IPS-18c (cell line): ENCODE data around the gene CRLF1.

Source experiments
- H3K4me3 ChIP-seq: 2 replicates; pipeline ENCODE4 v1.7.0; 2013; ENCODE audit warnings: low read depth, mild to moderate bottlenecking, low read length, moderate library complexity; ENCODE audit not compliant: insufficient read depth
- H3K9me3 ChIP-seq: one replicate; pipeline ENCODE4 v1.6.1; 2013; ENCODE audit warnings: mild to moderate bottlenecking, low read length, moderate library complexity; ENCODE audit not compliant: control insufficient read depth, insufficient read depth

CRLF1 gene, protein sequence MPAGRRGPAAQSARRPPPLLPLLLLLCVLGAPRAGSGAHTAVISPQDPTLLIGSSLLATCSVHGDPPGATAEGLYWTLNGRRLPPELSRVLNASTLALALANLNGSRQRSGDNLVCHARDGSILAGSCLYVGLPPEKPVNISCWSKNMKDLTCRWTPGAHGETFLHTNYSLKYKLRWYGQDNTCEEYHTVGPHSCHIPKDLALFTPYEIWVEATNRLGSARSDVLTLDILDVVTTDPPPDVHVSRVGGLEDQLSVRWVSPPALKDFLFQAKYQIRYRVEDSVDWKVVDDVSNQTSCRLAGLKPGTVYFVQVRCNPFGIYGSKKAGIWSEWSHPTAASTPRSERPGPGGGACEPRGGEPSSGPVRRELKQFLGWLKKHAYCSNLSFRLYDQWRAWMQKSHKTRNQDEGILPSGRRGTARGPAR

DNA sequence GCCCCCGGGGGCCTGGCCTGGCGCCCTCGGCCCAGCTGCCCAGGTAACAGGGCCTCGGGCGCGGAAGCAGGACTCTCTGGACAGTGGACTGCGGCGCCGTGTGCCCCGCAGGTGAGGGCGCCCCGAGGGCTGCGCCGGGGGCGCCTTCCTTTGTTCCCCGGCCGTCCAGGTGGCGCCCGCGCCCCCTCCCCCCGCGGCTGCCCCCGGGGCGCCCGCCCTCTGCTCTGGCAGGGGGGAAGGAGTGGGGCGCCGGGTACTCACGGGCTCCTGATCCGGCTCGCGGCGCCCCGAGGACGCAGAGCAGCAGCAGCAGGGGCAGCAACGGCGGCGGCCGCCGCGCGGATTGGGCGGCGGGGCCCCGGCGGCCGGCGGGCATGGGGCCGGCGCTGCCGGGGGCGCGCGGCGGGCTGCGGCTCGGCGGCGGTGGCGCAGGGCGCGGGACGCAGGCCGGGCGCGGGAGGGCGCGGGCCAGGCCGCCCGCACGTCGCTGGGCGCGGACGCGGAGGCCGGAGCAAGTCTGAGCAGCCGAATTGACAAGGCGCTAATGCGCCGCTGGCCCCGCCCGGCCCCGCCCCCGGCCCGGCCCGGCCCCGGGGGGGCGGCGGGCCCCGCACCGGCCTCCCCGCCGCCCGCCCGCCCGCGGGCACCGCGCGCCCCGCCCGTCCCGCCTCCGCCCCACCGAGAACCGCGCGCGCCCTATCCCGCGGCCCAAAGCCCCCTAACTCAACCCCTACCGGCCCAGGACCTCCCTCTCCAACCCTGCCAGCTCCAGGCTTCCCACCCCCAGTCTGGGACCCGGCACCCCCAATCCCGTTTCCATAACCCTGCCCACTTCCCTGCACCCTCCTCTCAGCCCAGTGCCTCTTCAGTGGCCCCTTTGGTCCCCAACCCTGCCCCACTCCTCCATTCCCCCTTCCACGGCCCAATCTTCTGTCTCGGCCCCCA, at the start of gene CRLF1:
TSS of gene CRLF1 (minus strand) at position 519 of the 945 bp plus-strand sequence. CDS start at position 376, 143 bp downstream.
- peak within 1 kb of the TSS; percentile 20; the same call in 1 of the 2 replicates for H3K4me3 ChIP-seq
- peaks cover 2% of the 10 kb centered on the region for H3K9me3 ChIP-seq

DNA sequence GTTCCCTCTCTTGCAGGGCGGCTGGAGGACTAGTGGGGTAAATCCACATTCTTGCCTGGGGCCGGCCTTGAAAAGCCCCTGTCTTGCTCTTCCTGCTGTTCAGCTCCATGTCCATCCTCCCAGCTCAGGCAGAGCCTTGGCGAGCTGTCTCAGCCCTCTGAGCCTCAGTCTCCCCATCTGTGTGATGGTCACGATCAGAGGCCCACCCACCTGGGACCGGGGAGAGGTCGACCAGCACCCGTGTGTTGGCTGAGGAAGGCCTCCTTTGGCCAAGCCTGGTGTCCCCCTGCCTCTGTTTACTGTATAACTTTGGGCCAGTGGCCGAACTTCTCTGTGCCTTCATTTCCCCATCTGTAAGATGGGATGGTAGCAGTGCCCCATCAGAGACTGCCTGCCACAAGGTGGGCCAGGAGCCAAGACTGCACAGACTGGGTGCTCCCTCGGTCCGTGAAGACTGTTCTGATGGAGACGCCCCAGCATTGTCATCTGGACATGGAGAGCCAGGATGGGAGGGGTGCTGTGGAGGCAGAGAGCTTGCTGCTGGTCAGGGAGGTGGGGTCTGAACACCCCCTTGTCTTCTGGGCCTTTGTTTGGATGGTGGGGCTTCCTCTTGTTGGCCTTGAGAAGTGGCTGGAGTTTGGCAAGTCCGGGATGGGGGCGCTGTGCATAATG, 48.7 kb upstream of the CRLF1 start:
- Histone ChIP-seq H3K4me3 (no peak overlapping the region), H3K9me3 (no peaks in the 10 kb centered on the region)

DNA sequence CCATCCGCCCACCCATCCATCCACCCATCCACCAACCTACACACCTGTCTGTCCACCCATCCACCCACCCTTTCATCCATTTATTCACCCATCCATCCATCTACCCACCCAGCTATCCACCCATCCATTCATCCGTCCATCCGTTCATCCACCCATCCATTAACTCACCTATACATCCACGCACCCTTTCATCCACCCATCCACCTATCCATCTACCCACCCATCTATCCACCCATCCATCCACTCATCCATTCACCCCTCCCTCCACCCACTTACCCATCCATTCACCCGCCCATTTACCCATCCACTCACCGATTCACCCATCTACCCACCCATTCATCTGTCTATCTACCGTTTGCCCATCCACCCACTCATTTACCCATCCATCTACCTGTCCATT, 47.9 kb upstream of the CRLF1 start:
- Histone ChIP-seq H3K9me3 (no peaks in the 10 kb centered on the region), H3K4me3 (no peak overlapping the region)

DNA sequence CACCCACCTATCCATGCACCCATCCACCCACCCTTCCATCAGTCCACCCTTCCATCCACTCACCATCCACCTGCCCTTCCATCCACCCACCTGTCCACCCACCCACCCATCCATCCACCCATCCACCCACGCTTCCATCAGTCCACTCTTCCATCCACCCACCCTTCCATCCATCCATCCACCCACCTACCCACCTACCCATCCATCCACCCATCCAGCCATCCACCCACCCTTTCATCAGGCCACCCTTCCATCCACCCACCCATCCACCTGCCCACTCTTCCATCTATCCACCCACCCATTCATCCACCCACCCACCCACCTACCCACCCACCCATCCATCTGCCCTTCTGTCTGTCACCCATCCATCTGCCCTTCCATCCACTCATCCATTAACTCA, 47.3 kb upstream of the CRLF1 start:
- H3K9me3 ChIP-seq, result no peaks in the 10 kb centered on the region
- H3K4me3 ChIP-seq, result no peak overlapping the region

DNA sequence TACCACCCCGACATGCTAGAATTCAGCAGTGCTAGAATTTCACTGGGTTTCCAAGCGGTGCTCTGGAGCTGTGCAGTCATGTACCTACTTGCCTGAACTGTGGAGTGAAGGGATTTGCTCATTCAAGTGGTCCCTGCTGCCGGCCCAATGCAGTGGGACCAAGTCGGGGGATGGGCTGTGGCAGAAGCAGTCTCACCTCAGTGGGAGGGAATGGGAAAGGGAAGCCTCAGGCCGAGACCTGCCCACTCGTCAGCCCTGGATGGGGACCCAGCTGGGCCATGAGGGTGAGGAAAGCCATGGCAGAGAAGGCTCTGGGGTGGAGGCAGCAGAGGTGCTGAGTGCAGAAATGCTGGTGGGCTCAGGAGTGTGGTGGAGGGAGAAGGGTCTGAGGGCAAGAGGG, 45.1 kb upstream of the CRLF1 start:
- Histone ChIP-seq H3K4me3 (no peak overlapping the region), H3K9me3 (no peaks in the 10 kb centered on the region)

DNA sequence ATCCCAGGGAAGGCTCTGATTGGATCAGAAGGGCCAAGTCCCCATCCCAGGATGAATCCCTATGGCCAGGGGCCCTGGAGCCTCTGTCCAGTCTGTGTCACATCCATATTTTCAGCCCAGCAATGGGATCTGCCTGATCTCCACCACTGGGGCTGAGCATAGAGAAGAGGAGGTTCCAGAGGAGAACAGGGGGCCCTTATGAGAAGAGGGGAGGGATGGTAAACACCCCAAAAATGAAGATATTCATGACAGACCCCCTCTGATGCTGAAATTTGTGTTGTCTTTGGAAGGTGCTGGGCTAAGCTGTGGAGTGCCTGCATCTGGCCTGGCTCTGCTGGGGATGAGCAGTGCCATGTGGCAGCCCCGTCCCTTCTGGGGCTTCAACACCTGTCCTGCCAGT, 44.7 kb upstream of the CRLF1 start:
- Histone ChIP-seq H3K4me3 (no peak overlapping the region), H3K9me3 (no peaks in the 10 kb centered on the region)

DNA sequence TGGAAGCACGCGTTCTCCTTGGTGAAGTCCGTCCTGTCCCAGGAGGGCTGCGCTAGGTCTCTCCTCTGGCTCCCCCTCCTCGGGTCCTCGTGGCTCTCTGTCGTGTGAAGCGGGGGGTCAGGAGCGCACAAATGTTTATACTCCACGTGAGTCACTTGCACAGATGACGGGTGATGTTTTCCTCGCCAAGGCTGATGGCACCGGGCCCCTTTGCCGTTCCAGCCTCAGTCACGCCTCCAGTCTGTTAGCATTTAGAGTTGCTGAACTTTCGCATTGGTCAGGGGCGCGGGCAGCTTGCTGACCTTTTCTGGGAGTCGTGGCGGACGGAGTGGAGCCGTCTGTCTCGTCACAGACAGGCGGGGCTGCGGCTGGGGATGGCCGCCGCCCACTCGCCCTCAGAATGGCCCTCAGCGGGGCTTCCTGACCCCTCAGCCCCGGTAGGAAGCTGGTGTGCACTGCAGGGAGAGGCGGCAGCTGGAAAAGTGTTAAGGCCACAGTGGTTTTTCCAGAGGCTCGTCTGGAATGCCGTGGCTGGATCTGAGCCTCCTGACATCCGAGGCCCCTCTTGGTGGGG, 44.0 kb upstream of the CRLF1 start:
- Histone ChIP-seq H3K9me3 (no peaks in the 10 kb centered on the region), H3K4me3 (no peak overlapping the region)

DNA sequence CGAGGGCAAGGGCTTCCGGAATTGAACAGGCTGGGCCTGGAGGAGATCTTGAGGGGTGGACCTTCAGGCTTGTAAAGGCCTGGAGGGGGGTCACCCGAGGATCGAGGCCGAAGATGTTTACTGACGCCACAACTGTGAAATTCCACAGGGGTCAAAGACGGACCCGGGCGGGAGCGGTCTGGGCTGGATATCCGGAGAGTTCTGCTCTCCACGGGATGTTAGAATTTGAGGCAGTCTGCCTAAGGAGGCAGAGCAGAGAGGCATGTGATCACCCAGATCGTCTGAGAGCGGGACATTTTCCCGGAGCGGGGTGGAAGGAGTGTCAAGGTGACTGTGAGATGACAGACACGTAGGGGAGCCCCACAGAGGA, 43.4 kb upstream of the CRLF1 start:
- H3K9me3 ChIP-seq, result no peaks in the 10 kb centered on the region
- 0 out of 2 replicates have a peak overlapping the region, but pooled peaks have one; percentile 9 for H3K4me3 ChIP-seq

DNA sequence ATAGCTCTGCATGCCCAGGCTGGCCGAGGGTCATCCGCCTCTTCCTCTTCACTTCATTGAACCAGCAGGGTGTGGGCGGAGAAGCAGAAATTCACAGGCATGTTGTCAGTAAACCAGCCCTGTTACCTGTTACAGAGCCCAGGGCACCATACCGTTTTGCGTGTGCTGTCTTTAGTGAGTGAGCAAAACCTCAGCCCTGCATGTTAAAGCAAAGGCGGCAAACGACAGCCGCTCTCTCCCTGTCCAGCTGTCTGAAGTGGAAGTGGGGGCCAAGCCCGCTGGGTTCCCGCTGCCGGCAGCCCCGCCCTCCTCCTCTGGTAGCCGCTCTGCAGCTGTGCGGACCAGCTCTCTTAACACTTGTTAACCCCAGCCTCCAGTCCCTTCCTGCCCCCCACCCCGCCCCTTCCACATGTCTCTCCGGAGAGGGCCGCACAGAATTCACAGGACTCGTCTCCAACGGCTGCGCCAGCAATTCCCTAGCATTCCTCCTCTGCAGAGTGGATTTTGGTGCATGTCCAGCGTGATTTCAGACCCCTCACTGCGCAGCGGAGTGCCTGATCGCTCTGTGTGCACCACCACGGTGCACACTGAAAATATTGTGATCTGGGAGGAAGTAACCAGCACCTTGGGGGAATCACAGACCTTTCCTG, 42.9 kb upstream of the CRLF1 start:
- Histone ChIP-seq H3K9me3 (no peaks in the 10 kb centered on the region), H3K4me3 (0 out of 2 replicates have a peak overlapping the region, but pooled peaks have one; percentile 9)

DNA sequence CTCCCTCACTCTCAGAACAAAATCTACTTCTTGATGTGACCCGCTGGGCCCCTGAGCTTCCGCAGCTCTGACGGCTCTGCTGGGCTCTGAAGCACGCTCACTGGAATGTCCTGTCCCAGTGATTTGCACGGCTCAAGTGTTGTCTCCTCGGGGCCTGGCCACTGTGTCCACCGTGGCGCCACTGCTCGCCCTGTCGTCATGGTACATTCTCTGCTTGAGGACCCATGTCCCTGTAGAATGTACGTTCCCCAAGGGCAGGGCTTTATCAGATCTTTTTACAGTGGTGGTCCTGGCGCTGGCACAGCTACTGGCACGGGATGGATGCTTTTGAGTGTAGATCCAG, 42.3 kb upstream of the CRLF1 start:
- Histone ChIP-seq H3K9me3 (no peaks in the 10 kb centered on the region), H3K4me3 (no peak overlapping the region)

DNA sequence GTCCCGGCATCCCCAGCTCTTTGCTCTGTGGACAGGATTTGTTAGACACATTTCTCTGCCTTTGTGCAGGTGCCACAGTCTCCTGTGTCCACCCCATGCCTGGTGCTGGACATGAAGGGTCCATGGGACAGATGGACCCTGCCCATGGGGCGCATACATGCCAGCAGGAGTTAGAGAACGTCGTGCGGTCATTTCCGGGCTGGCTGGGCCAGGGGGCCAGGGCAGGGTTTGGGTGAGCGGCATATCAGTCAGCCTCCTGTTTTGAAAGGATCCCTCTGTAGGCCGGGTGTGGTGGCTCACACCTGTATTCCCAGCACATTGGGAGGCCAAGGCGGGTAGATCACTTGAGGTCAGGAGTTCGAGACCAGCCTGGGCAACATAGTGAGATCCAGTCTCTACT, 41.2 kb upstream of the CRLF1 start:
- no peak overlapping the region for H3K4me3 ChIP-seq

DNA sequence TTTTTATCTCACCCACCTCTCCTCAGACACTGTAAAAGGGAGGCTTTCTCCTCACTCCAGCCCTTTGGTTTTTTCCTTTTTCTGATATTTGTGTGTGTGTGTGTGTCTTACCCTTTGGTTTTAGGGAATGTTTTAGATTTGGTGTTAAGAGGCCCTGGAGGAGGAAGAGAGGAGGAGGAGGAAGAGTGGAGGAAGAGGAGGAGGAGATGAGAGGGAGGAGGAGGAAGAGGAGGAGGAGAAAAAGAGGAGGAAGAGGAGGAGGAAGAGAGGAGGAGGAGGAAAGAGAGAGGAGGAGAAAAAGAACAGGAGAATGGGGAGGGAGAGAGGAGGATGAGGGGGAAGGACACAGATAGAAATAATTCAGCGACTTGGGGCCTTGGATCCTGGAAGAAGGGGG, 40.8 kb upstream of the CRLF1 start:
- H3K4me3 ChIP-seq, result no peak overlapping the region

More for the DNA sequence above, 41.2 kb upstream of the CRLF1 start:
- no peaks in the 10 kb centered on the region for H3K9me3 ChIP-seq

DNA sequence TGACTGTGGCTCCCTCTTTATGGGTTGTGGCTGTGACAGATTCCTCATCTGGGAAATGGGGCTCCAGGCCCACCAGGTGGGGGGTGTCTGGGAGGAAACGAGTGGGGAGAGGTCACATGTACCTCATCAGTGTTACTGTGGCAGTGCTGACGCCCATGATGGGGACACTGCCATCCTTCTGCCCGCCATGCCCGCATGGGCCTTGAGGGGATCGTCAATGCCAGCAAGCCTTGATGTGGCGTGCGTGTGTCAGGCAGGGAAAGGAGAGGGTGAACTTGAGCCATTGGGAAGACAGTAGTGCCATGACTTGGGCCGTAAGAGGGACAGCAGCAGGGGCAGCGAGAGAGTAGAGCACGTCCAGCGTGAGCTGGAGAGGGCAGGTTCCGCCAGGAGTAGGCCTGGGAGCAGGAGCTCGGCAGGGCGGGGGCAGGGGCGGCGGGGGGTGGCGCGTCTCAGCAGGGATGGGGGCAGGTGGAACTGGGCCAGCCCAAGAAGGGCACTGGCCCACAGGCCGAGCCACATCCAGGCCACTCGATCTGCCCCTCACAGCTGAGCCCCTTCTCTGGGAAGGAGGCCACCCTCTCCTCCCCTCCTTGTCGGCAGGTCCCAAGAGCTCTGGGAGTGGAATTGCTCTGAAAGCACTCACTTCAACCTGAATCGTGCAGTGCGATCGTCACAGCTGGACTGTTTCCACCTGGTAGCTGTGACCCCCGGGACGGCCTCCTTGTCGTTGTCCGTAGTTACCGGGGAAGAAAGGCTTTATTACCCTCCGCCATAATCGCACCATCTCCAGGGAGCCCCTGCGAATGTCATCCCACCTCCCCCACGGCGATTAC, 40.2 kb upstream of the CRLF1 start:
- Histone ChIP-seq H3K4me3 (no peak overlapping the region), H3K9me3 (no peaks in the 10 kb centered on the region)

More for the DNA sequence above, 40.8 kb upstream of the CRLF1 start:
- H3K9me3 ChIP-seq, result no peaks in the 10 kb centered on the region

DNA sequence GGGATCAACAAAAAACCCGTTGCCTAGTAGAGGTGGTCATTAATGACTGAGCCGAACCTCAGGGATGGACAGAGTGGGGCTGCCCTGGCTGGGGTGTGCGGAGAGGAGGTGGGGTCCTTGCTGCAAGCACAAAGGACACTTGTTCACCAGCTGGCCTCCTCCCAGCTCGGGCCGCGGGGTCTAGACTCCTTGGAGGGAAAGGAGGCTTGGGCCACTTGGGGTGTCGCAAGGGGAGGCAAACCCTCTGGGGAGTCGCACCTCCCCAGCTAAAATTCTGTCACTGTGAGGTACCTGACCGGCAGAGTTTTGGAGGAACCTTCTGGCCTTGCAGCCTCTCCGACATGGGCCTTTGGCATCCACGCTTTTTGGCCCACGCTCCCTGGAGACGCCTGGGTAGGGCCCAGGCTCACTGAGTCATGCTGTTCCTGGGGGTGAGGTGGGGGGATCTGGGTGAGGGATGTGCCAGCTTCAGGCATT, 38.5 kb upstream of the CRLF1 start:
- no peak overlapping the region for H3K4me3 ChIP-seq
- H3K9me3 ChIP-seq, result no peaks in the 10 kb centered on the region

DNA sequence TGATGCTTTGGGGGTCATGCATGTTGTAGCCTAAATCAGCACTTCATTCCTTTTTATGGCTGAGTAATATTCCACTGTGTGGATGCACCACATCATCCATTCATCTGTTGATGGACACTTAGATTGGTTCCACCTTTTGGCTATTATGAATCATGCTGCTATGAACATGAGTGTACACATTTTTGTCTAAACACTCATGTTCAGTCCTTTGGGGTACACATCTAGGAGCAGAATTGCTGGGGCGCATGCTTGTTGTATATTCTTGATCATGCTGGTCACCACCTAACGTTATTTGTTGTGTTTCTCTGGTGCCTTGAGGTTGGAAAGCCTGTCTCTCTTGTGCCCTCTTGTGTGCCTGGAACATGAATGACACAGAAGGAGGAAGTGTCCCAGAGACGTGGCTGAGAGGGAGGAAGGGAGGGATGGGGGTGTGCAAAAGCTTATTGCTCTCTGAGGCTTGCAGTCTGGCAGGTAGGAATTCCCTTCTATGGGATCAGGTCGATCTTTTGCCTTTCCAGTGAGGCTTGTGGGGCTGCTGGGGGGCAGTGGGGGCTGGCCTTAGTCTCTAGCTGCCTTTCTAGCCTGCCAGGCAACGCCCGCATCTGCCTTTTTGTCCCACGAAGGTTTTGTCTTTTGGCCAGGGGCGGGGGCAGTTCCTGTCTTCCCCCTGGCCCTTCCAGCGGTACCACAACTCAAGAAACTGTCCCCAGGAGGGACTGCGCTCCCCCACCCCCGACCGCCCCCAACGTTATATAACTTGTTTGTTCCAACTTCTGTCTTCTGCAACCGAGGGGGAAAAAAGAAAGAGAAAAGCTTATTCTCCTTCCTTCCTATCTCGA, 37.8 kb upstream of the CRLF1 start:
- H3K4me3 ChIP-seq, result no peak overlapping the region
- no peaks in the 10 kb centered on the region for H3K9me3 ChIP-seq
